DMS 273 (cell line): ENCODE results near the gene POLR3E.
"Not testable (repeated sequence)": the region's sequence is repeated elsewhere in the genome, so short reads cannot be mapped to it uniquely, and the experiment has no call there.

ENCODE experiments used
- DNase-seq: peaks from one replicate; lab custom pipeline; 2025; ENCODE audit not compliant: unreplicated experiment; lab: John Stamatoyannopoulos, UW

Gene POLR3E

DNA sequence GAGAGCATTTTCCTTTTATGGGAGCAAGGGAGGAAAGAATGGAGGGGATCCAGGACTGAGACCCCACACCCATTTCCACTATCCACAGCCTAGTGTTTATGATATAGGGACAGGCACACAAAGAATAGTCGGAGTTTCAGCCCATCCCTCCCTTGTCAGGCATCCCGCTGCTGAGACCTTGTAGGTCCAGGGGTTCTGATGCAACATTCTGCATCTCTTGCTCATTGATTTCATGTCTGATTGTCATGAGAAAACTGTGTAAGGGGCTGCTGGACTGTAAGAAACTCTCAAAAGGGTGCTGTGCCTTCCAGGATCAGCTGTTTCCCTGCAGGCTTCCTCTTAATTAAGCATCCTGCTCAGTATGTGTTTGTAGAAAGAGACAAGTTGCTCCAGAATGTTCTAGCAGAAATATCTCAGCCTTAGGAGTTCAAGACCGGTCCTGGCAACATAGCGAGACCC, 5.3 kb upstream of the POLR3E start:
- DNase-seq, result peak; percentile 18

DNA sequence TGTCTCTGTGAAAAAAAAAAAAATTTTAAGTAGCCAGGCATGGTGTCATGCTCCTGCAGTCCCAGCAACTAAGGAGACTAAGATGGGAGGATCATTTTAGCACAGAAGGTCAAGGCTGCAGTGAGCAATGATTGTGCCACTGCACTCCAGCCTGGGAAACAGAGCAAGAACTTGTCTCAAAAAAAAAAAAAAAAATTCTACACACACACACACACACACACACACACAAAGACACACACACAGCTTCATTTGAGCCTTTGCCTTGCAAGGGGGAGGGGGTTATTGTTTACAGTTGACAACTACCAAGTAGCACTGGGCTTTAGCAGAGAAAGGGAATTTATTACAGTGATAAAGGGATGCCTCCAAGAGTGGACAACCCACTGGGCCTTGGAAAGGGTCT, 4.9 kb upstream of the POLR3E start:
- no peak for DNase-seq

DNA sequence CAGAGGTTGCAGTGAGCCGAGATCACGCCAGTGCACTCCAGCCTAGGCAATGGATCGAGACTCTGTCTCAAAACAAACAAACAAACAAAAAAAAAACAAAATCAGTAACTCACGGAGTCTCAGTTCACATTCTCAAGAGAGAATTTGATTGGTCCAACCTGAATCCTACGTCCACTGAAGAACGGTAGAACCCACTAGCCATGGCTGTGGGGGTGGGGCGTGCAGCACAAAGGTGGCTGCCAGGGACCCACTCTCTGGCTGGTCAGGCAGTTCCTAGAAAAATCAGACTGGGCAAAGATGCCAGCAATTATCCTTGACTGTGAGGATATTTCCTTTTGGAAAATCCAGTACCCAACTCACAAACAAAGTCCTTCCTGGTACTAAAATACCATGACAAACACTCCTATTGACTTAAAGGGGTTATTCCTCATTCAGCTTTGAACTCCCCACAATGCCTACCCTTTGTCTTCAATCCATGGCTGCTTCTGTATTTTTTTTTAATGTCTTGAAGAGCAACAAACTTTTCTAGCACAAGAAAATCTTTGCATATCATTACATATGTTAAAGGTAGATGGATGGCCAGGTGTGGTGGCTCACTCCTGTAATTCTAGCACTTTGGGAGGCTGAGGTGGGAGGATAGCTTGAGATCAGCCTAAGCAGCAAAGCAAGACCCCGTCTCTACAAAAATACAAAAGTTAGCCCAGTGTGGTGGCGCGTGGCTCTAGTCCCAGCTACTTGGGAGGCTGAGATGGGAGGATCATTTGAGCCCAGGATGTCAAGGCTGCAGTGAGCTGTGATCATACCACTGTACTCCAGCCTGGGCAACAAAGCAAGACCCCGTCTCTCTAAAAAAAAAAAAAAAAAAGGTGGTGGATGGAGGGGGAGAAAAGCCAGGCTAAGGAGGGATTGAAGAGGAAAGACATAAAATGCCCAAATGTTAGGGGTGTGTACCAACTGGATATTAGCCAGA, 3.8 kb upstream of the POLR3E start:
- DNase-seq, result no peak

DNA sequence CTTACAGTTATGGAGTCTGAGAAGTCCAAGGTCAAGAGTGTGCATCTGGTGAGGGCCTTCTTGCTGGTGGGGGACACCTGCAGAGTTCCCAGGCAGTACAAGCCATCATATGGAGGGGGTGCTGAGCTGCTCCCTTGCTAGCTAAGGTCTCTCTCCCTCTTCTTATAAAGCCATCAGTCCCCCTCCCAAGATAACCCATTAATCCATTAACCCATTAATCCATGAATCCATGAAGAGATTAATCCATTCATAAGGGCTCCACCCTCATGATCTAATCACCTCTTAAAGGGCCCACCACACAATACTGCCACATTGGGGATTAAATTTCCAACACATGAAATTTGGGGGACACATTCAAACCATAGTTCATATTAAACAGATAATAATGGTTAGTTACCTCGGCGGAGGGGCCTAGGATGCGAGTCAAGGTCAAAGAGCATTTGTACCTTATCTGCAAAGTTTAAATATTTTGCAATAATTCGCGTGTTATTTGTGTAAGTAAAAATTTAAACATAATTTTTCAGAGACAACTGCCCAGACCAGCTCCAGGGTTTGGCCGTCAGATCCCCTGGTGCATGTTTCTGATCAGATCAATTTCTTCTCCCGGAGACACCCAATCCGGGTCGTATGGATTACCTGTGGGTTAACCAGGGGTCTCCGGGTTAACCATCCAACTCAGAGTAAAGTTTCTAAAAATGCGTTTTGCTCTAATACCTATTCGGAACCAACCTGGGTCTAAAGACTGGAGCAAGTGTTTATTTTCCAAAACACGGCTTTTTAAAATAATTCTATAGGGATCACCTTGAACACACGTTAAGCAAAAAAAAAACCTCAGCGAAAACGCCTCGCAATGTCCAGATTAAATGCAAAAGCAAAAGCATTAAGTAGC, 740 bp upstream of the POLR3E start:
- DNase-seq, result peak; percentile 65

DNA sequence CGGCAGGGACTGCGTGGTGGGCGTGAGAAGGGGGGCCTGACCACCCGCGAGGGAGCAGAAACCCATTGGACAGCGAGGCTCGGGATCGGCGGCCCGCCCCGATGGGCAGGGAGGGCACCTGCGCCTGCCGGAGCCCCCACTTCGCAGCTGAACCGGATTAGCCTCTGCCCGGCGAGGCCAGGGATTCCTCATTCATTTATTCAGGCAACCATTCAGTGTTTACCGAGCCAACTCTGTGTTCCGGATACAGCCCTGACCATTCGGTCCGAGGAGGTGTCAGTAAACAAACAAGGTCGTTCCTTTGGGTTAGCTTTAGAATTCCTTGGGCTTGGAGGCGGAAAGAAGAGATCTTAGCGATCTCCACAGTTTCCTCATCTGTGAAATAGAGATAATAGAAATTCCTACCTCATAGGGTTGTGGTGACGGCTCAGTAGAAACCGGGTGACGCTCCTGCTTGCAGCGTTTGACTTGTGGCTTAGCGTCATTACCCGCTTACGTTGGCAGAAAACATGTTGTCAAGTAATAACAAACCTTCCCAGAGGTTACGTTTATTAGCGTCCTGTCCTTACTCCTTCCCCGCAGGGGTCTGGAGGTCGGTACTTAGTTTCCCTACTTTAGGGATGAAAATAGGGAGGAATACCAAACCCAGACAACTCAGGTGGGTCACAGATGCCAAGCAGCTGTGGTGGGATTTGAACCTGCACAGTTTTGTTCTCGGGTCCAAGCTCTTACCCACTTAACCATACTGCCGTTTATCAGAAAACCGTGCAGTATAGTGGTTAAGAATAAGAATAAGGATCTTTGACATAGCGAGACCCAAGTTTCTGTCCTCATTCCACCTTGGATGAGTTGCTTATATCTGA, 893 bp downstream of the POLR3E start:
- DNase-seq, result peak; percentile 96

DNA sequence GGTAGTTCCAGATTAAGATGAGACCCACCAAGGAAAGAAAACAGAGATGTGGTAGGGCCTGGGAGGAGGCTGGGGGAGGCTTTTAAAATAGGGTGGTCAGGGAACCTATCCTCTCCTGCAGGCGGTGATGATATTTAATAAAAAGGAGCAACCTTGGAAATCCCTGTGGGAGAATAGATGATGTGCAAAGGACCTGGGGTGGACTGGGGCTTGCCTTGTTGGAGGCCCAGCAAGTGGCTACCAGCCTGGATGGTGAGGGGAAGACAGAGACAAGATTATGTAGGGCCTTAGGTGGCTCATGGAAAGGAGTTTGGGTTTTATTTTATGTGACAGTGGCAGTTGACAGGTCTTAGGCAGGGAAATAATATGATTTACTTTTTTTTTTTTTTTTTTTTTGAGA, 1.8 kb downstream of the POLR3E start:
- DNase-seq, result peak; percentile 35

DNA sequence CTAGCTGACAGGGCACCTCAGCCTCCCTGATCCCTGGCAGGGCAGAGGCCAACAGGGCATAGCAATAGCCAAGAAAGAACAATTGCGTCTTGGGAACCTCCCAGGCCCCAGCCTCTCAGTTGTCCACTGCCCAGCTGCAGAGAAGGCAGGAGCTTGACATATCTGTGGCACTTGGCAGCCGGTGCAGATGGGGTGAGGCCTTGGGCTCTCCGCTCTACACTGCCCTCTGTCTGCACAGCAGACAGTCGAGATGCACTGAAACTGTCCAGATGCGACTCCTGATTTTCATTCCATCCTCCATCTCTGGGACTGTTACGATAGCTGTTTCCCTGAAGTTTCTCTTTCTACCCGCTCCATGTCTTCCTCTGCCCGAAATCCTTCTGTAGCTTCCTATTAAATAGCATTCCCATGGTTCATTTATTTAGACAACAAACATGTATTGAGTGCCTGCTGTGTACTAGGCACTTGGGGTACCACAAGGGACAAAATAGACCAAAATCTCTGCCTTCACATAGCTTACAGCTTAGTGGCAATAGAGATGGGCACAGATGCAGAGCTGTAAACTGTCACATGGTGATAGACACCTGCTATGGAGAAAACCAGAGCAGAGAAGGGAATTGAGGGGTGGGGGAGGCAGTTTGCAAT, 3.3 kb downstream of the POLR3E start:
- peak; percentile 82 for DNase-seq

DNA sequence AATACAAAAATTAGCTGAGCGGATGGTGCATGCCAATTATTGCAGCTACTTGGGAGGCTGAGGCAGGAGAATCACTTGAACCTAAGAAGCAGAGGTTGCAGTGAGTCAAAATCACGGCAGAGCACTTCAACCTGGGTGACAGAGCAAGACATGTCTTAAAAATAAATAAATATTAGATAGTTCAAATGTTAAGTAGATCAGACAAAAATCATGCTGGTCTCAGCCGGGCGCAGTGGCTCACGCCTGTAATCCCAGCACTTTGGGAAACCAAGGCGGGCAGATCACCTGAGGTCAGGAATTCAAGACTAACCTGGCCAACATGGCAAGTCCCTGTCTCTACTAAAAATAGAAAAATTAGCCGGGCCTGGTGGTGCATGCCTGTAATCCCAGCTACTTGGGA, 4.2 kb downstream of the POLR3E start:
- DNase-seq, result not testable (repeated sequence)

DNA sequence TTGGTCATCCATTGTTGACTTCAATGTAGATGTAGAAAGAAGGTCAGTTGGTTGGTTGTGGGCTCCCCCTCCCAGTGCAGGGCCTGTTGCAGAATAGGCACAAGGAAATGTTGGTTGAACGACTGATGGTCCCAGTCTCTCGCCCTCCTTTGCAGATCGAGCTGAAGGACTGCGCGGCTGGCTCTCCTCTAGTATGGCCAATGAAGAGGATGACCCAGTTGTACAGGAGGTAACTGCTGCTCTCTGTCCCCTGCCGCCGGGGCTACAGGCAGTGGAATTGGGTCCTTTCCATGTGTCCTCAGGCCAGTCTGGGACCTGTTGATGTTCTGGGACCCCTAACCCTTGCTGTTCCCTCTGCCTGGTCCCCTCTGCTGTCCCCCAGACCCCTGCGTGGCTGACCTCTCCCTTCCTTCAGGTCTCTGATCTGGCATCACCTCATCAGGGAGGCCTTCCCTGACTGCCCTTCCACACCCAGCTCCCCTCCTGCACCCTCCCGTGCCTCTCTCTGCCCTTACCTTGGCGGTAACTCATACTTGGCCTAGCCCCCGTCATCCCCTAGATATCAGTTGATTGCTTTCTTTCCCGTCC, 5.7 kb downstream of the POLR3E start:
- no peak for DNase-seq

DNA sequence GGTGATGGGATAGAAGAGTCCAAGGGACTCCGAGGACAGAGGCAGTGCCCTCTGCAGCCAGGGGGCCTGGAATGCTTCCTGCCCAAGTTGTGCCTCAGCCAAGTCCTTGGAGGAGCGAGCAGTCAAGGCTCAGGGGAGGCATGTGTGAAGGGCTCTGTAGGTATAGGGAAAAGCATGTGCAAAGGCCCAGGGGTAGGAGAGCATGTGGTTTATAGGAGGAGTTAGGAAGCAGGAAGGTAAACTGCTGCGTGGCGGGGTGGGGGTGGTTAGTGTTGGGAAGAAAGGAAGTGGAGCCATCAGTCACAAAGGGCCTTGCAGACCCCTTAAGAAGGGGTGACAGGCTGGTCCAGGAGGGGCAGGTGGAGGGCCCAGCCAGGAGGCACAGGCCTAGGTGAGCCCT, 7.2 kb downstream of the POLR3E start:
- no peak for DNase-seq

DNA sequence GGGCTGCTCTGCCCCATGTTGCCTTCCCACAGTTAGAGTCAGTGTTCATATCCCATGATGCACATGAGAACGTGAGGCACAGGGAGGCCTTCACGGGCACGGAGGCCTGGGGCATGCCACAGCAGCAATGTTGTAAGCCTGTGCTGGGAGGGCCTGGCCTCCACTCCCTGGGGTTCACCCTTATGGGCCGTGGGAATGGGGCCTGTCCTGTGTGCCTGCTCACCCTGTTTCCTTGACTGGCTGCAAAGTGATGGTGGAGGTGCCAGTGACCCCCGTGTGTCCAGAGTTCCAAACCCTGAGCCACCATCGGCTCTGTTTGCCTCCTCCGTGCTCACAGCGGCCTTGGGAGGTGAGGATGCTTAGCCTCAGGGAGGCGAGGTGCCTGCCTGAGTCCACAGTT, 9.6 kb downstream of the POLR3E start:
- no peak for DNase-seq

DNA sequence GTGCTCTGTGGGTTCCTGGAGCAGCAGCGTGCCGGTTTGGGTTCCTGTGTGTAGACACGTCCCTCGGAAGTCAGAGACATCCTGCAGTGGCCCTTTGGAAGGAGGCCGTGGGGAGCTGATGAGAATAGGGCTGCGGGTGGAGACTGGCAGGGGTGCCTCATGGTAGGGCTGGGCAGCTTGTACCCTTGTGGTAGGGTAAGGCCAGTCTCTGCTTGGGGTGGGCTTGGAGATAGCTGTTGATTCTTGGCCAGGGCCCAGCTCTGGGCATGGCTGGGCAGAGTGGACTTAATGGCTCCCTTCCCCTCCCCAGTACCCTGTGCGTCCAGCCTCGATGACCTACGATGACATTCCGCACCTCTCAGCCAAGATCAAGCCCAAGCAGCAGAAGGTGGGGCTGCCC, 10.6 kb downstream of the POLR3E start:
- no peak for DNase-seq

DNA sequence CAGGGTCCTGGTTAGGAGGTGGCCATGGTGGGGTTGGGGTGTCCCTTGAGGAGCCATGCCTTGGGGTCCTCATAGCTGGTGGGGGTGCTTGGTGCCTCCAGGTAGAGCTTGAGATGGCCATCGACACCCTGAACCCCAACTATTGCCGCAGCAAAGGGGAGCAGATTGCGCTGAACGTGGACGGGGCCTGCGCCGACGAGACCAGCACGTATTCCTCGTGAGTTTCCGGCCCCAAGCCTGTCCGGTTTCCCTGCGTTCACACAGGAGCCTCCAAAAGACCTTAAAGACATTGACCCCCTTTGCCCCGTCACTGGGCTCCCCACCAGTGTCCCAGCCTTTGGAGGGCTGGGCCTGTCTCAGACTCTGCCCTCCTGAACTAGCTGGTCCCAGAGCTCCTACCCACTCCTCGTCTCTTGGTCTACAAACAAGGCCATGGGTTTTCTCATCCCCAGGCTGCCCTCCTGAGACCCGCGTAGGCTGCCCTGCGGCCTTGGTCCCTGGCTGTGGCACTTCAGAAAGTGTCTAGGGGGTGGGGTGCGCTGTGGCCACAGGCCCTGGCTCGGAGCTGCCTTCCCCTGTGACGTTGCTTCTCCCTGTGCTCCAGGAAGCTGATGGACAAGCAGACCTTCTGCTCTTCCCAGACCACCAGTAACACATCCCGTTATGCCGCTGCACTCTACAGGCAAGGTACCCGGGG, 11.8 kb downstream of the POLR3E start:
- no peak for DNase-seq

DNA sequence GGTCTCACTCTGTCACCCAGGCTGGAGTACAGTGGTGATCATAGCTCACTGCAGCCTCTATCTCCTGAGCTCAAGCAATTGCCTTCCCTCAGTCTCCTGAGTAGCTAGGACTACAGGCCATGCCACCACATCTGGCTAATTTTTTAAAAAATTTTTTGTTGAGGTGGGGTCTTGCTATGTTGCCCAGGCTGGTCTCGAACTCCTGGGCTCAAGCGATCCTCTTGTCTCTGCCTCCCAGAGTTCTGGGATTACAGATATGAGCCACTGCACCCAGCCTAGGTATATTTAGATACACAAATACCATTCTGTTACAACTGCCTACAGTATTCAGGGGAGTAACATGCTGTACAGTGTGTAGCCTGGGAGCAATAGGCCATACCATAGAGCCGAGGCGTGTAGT, 14.3 kb downstream of the POLR3E start:
- DNase-seq, result no peak

DNA sequence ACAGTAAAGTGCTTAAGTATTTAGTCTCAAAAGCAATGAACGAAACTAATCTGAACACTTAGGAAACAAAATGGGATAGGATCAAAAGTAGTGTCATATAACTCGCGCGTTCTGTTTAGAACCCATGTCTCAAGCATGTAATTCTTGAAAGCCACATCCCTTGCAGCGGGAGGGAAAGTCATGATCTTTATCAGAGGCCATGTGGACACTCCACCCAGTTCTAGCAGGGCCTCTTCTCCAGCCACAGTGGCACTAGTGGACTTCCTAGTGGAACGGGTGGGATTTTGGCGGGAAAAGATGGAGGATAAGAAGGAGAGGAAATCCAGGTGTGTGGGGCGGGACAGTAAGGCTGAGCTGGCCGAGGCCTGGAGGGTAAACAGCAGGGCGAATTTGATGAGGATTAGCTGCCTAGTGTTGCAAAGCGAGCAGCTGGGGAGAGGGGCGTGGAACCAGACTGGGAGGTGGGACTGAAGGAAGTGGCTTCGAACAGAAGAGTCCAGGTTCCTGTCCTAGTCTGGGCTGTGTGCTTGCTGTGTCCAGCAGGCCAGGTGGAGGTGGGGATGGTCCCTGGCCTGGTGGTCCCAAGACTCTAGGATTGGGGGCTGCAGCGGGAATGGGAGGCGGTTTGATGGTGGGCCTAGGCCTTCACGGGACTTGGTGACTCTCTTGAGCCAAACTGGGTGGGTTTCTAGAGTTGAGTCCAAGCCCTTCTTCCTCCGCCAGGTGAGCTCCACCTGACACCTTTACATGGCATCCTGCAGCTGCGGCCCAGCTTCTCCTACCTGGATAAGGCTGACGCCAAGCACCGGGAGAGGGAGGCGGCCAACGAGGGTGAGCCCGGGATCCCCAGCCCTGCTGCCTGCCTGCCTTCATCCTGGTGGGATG, 15.9 kb downstream of the POLR3E start:
- DNase-seq, result peak; percentile 39

DNA sequence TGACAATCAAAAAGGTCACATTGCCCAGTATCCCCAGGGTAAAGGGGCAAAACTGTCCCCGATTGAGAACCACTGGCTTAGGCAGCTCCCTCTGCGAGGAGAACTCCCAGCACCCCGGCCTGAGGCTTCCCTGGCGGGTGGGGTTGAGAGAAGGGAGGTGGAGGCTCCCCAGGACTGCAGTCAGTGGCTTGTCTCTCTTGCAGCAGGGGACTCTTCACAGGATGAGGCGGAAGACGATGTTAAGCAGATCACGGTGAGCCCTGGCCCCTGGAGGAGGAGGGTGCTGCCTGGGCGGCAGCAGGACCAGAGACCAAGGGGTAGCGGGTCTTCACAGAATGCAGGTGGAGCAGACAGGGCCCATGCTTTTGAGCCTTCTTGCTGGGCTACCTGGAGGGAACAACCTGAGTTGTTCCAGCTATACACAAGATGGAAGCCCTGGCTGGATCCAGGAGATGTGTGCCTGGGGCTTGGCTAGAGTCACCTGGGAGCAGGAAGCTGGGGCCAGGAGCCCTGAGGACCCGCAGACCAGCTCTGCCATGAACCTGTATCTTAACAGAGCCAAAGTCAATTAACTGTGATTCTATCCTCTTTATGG, 16.8 kb downstream of the POLR3E start:
- no peak for DNase-seq

DNA sequence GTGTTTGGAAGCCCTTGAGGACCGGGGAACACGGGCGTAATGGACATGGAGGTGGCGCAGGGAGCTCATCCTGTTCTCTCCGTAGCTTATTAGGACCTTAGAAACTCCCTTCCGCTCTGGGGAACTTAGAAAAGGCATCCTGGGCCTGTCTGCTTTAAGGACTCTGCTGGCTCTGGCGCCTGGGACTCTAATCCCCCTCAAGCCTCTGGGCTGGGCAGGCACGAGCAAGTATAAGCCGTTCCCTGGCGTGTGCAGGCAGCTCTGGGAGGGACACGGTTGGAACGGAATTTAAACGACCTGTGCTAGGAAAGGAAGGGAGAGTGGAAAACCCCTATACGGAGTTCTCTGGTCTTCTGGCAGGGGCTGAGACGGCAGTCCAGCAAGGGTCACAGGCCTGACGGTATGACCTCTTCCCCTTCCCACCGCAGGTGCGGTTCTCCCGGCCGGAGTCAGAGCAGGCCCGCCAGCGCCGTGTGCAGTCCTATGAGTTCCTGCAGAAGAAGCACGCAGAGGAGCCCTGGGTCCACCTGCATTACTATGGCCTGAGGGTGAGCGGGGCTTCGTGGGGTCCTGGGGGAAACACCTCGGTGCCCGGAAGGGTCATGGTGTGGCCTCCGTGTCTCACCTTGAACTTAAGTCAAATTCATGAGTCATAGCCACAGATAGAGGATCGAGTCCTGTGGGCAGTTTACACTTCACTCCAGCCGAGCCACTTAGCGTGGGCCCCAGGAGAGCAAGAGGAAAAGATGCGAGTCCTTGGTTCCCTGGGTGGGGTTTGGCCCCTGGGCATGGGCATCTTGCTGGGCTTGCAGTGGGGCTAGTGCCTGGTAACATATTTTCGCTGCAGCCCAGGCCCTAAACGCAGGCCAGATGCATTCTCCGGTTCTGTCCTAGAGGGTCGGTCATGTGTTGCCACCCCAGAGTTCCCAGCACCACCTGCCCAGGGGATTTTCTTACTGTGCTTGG, 17.7 kb downstream of the POLR3E start:
- DNase-seq, result no peak
